Endometrial microvascular endothelial cells (primary cell): ENCODE results near the gene UPB1. TPM values are rescaled to one million over a fixed set of nuclear protein-coding genes. Genes with fewer than 3 reads are reported as not detected.
"Not testable (repeated sequence)": the region's sequence is repeated elsewhere in the genome, so short reads cannot be mapped to it uniquely, and the experiment has no call there.

Source experiments
- in situ Hi-C: cut with HindIII; loops from 2 replicates; pipeline ENCODE4 v1.10.0; 2017; ENCODE audit warnings: low sequenced_read_pairs, low pct_unique_long_range_greater_than_20kb; ENCODE audit errors: inconsistent ontology term
- total RNA-seq: library from RNA; depleted of rRNA; stranded (reverse); fragments of >200 nt; gene quantifications from one replicate; pipeline ENCODE4 v1.2.3, GENCODE V29; 2015; ENCODE audit errors: inconsistent ontology term

UPB1 gene
- total RNA-seq, 1 donor from 2014 or later, result not detected

- in situ Hi-C loops, result no loop called here
Measured at GRCh38 chr22:24474221-24474620, 20.9 kb upstream of the UPB1 start.

GRCh38 chr22:24474649-24475255, 20.4 kb upstream of the UPB1 start:
- in situ Hi-C loops, result no loop called here

GRCh38 chr22:24481641-24482040, 13.5 kb upstream of the UPB1 start:
- in situ Hi-C loops, result no loop called here

- in situ Hi-C loops, result no loop called here
Measured at GRCh38 chr22:24482575-24482974, 12.6 kb upstream of the UPB1 start.

- in situ Hi-C loops, result no loop called here
Measured at GRCh38 chr22:24482998-24483397, 12.1 kb upstream of the UPB1 start.

- in situ Hi-C loops, result no loop called here
Measured at GRCh38 chr22:24483976-24484545, 11.1 kb upstream of the UPB1 start.

GRCh38 chr22:24485170-24485569, 10.0 kb upstream of the UPB1 start:
- in situ Hi-C loops, result no loop called here

GRCh38 chr22:24485608-24486007, 9.5 kb upstream of the UPB1 start:
- in situ Hi-C loops, result no loop called here

- in situ Hi-C loops, result no loop called here
Measured at GRCh38 chr22:24486501-24486921, 8.6 kb upstream of the UPB1 start.

GRCh38 chr22:24489011-24489410, 6.1 kb upstream of the UPB1 start:
- in situ Hi-C loops, result no loop called here

- in situ Hi-C loops, result not testable (repeated sequence)
Measured at GRCh38 chr22:24489434-24489833, 5.7 kb upstream of the UPB1 start.

GRCh38 chr22:24492391-24492790, 2.7 kb upstream of the UPB1 start:
- in situ Hi-C loops, result no loop called here

- in situ Hi-C loops, result no loop called here
Measured at GRCh38 chr22:24494167-24494527, 985 bp upstream of the UPB1 start.

- in situ Hi-C loops, result no loop called here
Measured at GRCh38 chr22:24495365-24495675, 188 bp downstream of the UPB1 start.

- in situ Hi-C loops, result no loop called here
Measured at GRCh38 chr22:24496234-24496633, 1.1 kb downstream of the UPB1 start.

- in situ Hi-C loops, result no loop called here
Measured at GRCh38 chr22:24496661-24497060, 1.5 kb downstream of the UPB1 start.

GRCh38 chr22:24497841-24498258, 2.7 kb downstream of the UPB1 start:
- in situ Hi-C loops, result no loop called here

GRCh38 chr22:24498824-24499223, 3.7 kb downstream of the UPB1 start:
- in situ Hi-C loops, result no loop called here

- in situ Hi-C loops, result no loop called here
Measured at GRCh38 chr22:24499706-24500276, 4.7 kb downstream of the UPB1 start.

GRCh38 chr22:24500277-24500820, 5.2 kb downstream of the UPB1 start:
- in situ Hi-C loops, result no loop called here
